SK-N-SH (cell line): ENCODE data around the gene ATG2A.

Experiments used
- CHD2 ChIP-seq: fragments of 150-350 bp; IDR thresholded peaks from 2 replicates; pipeline ENCODE4 v1.6.1; 2018; ENCODE audit warnings: low read length; ENCODE audit not compliant: partially characterized antibody
- EZH2phosphoT487 ChIP-seq: fragments of 200-600 bp; sonication (generic); IDR thresholded peaks from 2 replicates; pipeline ENCODE4 v1.6.1; 2017; ENCODE audit warnings: low read depth, mixed run types, mild to moderate bottlenecking, antibody characterized with exemption, moderate library complexity, borderline replicate concordance
- RAD21 ChIP-seq: IDR thresholded peaks from 2 replicates; pipeline ENCODE4 v1.6.1; 2012; ENCODE audit warnings: mild to moderate bottlenecking, low read length
- SIN3A ChIP-seq: IDR thresholded peaks from 2 replicates; pipeline ENCODE4 v1.6.1; 2012; ENCODE audit warnings: low read depth, mild to moderate bottlenecking, low read length, moderate library complexity, borderline replicate concordance
- TF ChIP-seq, protein P1 (sequence below): fragments of 200-600 bp; sonication (generic); IDR thresholded peaks from 2 replicates; pipeline ENCODE4 v1.6.1; 2017; ENCODE audit warnings: antibody characterized with exemption, mild to moderate bottlenecking, moderate library complexity

DNA sequence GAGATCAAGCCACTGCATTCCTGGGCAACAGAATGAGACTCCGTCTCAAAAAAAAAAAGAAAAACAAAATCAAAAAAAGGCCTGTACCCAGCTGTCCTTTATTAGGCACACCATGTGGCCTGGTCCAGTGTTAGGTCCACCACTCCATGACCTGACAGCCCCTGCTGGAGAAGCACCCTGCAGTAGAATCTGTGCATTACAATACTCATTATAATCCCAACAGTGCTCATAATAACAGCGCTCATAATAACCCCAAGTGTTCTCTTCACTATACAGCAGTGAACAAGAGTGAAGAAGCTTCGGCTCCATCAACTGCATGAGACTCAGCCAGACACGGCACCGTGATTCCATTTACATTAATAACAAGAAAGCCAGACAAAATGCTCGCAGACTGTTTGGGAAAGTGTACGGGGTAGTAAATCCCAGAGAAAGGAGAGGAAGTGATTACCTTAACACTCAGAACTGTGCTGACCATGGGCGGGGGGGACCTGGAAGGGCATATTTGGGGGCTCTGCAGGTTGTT lies 29.7 kb downstream of the ATG2A start:
- no peak for TF ChIP-seq CHD2
- TF ChIP-seq SIN3A, result no peak
- TF ChIP-seq, protein P1, sequence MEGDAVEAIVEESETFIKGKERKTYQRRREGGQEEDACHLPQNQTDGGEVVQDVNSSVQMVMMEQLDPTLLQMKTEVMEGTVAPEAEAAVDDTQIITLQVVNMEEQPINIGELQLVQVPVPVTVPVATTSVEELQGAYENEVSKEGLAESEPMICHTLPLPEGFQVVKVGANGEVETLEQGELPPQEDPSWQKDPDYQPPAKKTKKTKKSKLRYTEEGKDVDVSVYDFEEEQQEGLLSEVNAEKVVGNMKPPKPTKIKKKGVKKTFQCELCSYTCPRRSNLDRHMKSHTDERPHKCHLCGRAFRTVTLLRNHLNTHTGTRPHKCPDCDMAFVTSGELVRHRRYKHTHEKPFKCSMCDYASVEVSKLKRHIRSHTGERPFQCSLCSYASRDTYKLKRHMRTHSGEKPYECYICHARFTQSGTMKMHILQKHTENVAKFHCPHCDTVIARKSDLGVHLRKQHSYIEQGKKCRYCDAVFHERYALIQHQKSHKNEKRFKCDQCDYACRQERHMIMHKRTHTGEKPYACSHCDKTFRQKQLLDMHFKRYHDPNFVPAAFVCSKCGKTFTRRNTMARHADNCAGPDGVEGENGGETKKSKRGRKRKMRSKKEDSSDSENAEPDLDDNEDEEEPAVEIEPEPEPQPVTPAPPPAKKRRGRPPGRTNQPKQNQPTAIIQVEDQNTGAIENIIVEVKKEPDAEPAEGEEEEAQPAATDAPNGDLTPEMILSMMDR, result no peak
- no peak for TF ChIP-seq RAD21
- TF ChIP-seq EZH2phosphoT487, result no peak
